BJ (cell line): ENCODE measurements around the gene RFX3. TPM values are rescaled to one million over a fixed set of nuclear protein-coding genes. Genes with fewer than 3 reads are reported as not detected.

ENCODE experiments used
- CTCF ChIA-PET: fragments of 350-600 bp; formaldehyde crosslinking; extraction: SDS; loops from one replicate; lab custom pipeline; 2021; ENCODE audit warnings: antibody characterized with exemption, inconsistent platforms; lab: Yijun Ruan, JAX
- POLR2A ChIA-PET: fragments of 300-600 bp; sonication (Branson Sonifier 250); formaldehyde crosslinking; extraction: SDS; loops from one replicate; lab custom pipeline; 2021; ENCODE audit warnings: antibody characterized with exemption; lab: Charles Lee
- DNase-seq: peaks from one replicate; pipeline ENCODE4 v3.0.0-alpha.2; 2011; ENCODE audit warnings: low read depth
- H3K27me3 ChIP-seq: 2 replicates; pipeline ENCODE4 v1.6.0; 2011; ENCODE audit warnings: low read length; ENCODE audit not compliant: control insufficient read depth, insufficient read depth
- H3K36me3 ChIP-seq: 2 replicates; pipeline ENCODE4 v1.5.1; 2011; ENCODE audit warnings: low read length; ENCODE audit not compliant: control insufficient read depth, insufficient read depth
- H3K4me3 ChIP-seq: 2 replicates; pipeline ENCODE4 v1.5.1; 2011; ENCODE audit warnings: low read depth, mild to moderate bottlenecking, control low read depth, low read length
- CTCF ChIP-seq: IDR thresholded peaks from 2 replicates; pipeline ENCODE4 v1.5.1; 2011; ENCODE audit warnings: low read depth, mild to moderate bottlenecking, control low read depth, inconsistent platforms, low read length, moderate library complexity; ENCODE audit not compliant: insufficient read depth
- polyA plus RNA-seq: library from polyadenylated mRNA; depleted of rRNA; stranded (reverse); fragments of >200 nt; gene quantifications from 2 replicates; pipeline ENCODE4 v1.2.3, GENCODE V29; 2011

The RFX3 gene
- polyA plus RNA-seq, 1 experiment, result 2.2 TPM

- peak; percentile 87 for DNase-seq
- TF ChIP-seq CTCF, result no peak
- CTCF ChIA-PET, result no interaction called here
Observed at GRCh38 chr9:3285365-3286161, 240.2 kb downstream of the RFX3 start.

GRCh38 chr9:3282365-3282764 lies 243.4 kb downstream of the RFX3 start:
- Histone ChIP-seq H3K36me3 (no peaks in the 10 kb centered on the region), H3K4me3 (no peak overlapping the region), H3K27me3 (no peaks in the 10 kb centered on the region)
- TF ChIP-seq CTCF, result no peak
- ChIA-PET CTCF (interaction anchor here (1.0 kb wide), 1 partner anchor 37 kb away, joined by 3 read pairs; no protein-coding TSS in a partner anchor), POLR2A (no interaction called here)
- DNase-seq, result no peak

More at GRCh38 chr9:3285365-3286161, 240.2 kb downstream of the RFX3 start:
- Histone ChIP-seq H3K27me3 (no peaks in the 10 kb centered on the region), H3K36me3 (no peaks in the 10 kb centered on the region), H3K4me3 (no peak overlapping the region)
- POLR2A ChIA-PET, result no interaction called here

GRCh38 chr9:3281399-3281798 lies 244.4 kb downstream of the RFX3 start:
- DNase-seq, result no peak
- POLR2A ChIA-PET, result no interaction called here
- CTCF ChIA-PET, result no interaction called here
- H3K36me3 ChIP-seq, result no peaks in the 10 kb centered on the region
- H3K27me3 ChIP-seq, result no peaks in the 10 kb centered on the region
- no peak overlapping the region for H3K4me3 ChIP-seq
- no peak for TF ChIP-seq CTCF

- no peaks in the 10 kb centered on the region for H3K27me3 ChIP-seq
- no peaks in the 10 kb centered on the region for H3K36me3 ChIP-seq
- TF ChIP-seq CTCF, result no peak
- POLR2A ChIA-PET, result no interaction called here
- DNase-seq, result no peak
- CTCF ChIA-PET, result no interaction called here
- no peak overlapping the region for H3K4me3 ChIP-seq
Observed at GRCh38 chr9:3277200-3277599, 248.6 kb downstream of the RFX3 start.

GRCh38 chr9:3271581-3271980 lies 254.2 kb downstream of the RFX3 start:
- Histone ChIP-seq H3K36me3 (no peaks in the 10 kb centered on the region), H3K4me3 (no peak overlapping the region), H3K27me3 (no peaks in the 10 kb centered on the region)
- POLR2A ChIA-PET, result no interaction called here
- no peak for DNase-seq
- TF ChIP-seq CTCF, result no peak
- CTCF ChIA-PET, result no interaction called here
